GM19099 (cell line): ENCODE measurements around the gene GMIP.

ENCODE experiments used
- POLR2A ChIP-seq: IDR thresholded peaks from 3 replicates; pipeline ENCODE4 v1.6.1; 2011; ENCODE audit warnings: low read depth; ENCODE audit not compliant: insufficient read length; ENCODE audit errors: extremely low read depth

The GMIP gene

DNA sequence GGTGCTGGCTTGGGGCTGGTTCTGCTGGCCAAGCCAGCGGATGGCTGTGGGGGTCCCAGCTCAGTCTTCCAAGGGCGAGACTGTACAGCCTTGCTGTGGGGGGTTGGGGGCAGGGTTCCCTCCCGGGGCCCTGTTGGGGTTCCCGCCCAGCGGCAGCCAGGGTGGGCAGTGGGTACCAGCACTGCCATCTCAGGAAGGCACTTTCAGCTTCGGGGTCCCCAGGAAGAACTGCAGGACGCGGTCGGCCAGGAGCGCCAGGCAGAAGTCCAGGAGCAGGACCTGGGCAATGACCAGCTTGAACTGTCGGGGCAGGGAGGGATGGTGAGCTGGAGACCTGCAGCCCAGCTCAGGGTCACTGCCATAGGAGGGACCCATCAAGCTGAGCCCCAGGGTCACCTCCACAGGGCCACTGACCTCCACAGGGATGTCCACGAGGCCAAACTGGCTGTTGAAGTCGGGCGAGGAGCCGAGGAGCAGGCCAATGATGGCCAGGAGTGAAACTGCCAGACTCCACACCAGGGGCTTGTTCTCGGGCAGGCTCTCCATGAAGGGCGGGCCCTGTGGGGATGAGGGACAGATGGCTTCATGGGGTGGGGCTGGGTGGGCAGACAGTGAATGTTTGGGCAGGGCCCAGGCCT is 1.9 kb upstream of the GMIP start:
- no peak for TF ChIP-seq POLR2A

DNA sequence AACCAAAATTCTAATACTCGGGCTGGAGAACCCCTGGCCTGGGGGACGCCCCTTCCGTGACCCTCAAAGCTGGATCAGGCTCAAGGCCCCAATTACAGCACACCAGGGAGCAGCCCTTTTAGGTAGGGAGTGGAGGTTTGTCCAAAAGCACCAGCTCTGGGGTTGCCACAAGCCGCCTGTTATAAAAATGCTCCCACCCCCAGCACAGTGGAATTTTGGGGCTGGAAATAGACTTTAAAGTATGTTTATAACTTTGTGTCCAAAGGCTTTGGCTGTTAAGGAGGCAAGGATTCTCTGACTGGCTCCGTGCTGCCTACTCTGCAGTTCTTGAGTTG is 564 bp upstream of the GMIP start:
- TF ChIP-seq POLR2A: no peak

DNA sequence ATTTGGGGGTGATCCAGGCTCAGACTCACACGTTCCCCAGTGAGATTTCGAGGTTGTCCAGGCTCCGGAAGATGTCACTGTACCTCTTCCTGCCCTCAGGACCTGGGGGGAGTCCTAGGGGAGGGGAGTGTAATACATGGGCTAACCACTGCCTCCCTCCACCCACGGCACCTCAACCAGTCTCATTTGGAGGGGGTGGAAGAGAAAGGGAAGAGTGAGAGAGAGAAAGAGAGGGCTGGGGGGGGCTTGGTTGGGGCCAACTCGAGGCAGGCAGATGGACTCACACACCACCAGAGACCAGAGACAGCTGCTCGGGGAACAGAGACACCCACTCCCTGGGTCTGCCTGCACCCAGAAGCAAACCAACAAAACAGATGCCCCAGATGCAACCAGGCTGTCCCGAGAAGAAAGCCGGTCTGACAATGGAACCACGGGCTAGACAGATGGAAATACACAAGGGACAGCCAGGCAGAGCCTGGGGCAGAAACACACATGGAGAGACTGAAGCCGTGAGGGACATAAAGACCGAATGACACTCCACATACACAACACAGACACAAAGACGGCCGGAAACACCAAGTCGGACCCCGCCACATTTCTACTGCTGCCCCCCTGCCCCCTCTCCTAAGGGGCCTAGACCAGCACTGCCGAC is 825 bp downstream of the GMIP start:
- TF ChIP-seq POLR2A: no peak

DNA sequence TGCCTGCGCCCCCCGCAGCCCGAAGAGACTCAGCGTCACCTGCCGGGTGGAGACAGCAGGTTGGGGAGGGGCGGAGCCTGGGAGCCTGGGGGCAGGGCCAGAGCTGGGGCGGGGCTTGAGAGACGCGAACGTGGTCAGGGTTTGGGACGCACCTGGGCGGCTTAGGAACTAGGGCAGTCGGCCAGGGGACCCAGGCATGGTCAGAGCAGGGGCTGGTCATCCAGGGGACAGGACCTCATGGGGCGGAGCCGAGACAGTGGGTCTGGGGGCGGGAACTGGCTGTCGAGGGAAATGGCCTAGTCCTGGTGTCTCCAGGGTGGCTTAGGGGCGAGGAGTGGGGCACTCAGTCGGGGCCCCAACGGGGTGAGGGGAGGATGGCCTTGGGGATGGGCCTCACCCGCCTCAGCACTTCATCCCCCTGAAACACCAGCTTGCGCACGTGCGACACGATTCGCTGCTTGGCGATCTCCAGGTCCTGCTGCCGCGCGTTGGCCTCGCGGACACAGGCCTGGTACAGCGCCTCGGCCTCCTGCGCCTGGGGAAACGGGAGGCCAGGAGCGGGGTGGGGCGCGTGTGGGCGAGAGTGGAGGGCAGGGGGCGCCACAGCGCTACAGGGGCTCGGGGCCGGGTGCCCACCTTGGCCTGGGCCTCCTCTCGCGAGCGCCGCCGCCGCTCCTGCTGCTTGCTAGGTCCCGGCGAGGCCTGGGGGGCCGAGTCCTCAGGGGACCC is 5.8 kb downstream of the GMIP start:
- no peak for TF ChIP-seq POLR2A

DNA sequence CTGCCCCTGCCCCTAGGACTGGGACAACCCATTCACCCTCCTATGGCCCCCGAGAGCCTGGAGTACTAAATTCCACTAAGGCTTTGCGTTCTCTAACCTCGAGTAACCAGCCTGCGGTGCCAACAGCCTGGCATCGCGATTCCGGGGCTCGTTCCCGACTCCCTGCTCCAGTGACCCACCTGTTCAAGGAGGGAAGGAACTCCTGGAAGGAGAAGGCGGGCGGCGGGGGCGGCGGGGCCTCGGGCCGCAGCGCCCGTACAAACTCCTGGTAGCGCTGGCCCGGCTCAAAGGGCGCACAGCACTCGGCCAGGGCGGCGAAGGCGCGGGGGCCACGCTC is 6.3 kb downstream of the GMIP start:
- no peak for TF ChIP-seq POLR2A

DNA sequence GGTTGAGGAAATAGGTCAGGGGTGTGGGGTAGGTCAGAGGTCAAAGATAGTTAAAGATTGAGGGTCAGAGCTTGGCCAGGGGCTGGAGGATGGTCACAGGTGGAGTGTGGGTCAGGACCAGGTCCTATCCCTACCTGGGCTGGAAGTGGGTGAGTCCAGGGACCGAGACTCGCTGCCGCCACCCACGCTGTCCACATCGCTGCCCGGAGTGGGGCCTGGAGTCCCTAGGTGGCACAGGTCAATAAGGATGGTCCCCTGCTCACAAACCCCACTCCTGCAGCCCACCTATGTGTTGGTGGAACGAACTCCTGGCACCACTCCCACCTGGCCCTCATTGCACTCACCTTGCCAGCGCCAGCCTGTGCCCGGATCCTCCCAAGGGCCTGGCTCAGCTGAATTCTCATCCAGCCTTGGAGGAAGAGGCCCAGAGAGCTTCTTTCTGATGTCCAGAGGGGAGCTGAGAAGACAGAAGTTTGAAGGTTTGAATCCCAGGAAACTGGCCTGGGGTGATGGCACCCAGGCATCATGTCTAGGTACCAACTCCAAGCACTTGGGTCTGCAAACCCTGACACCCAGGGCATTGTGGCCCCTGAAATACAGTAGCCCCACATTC is 6.8 kb downstream of the GMIP start:
- no peak for TF ChIP-seq POLR2A

DNA sequence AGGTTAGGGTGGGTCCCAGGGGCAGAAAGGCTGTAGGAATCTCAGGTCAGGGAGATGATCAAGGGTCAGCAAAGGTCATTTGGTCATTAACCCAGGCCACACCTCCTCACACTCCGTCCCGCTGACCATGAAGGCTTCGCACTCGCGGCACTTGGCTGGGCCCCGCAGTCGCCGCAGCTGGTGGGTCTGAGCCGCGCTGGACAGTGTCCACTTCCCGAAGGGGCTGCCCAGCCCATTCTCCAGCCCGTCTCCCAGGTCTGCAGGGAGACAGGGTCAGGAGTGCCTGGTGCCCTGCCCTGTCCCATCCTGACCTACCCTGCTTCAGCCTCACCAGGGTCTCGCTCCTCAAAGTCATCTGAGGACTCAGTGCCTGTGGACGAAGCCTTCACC is 8.1 kb downstream of the GMIP start:
- no peak for TF ChIP-seq POLR2A

DNA sequence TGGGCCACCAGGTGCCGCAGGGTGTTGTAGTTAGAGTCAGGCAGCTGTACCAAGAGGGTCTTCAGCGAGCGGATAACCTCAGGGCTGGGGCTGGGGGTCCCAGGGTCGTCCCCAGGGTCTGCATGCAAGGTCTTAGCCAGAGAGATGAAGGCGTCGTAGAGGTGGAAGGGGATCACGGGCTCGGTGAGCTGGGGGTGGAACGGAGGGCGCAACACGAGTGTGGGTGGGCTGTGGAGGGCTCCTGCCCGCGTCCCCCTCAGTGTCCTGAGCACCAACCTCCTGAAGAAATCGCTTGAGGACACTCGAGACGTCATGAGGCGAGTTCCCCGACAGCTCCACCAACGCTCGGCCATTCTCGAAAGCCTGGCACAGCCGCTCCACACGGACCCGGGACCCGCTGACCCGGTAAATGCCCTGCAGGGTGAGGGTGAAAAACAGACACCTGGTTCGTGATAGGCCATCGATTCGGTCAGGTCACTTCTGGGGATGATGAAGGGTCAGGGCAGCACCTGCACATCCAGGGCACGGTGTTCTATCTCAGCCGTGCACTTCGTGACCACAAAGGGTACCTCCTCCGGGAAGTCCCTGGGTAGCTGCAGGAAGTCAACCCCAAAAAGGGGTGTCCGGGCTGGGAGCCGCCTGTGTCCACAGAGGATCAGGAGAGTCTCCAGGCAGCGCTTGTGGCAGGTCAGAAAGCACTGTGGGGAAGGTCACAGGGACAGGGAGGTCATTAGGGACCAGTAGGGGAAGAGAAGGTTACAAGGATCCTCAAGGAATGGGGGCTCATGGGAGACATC is 8.7 kb downstream of the GMIP start:
- TF ChIP-seq POLR2A: no peak

DNA sequence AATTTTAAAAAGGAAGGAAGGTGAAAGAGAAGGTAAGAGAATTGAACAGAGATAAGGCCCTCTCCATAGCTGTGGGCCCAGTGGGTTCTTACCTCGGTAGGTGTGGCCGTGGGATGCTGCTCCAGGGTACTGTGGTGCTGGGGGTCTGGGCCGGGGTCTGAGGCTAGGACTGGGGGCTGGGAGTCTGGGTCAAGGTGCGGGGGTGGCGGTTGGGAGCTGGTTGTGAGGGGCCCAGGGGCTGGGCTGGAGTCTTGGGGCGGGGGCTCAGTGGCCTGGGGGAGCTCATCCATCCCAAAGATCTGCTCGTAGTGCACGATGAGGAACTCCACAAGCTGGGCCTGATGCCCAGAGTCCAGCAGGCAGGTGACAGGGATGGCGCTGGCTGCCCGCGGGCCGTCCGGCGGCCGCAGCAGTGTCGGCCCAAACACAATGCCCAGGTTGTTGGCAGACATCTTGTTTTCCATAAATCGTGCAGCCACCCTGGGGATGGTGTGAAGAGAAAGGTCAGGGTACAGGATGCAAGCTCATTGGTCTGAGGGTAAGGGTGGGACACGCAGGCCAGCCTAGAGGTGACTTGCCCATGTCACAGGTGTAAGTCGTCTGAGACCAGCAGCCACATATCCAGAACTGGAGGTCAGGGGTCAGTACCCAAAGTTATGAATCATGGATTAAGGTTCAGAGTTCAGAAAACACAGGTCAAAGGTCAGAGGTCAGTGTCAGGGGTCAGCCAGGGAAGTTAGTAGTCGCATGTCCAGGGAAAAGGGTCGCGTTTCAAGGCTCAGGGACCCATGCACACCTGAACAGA is 9.5 kb downstream of the GMIP start:
- TF ChIP-seq POLR2A: no peak

DNA sequence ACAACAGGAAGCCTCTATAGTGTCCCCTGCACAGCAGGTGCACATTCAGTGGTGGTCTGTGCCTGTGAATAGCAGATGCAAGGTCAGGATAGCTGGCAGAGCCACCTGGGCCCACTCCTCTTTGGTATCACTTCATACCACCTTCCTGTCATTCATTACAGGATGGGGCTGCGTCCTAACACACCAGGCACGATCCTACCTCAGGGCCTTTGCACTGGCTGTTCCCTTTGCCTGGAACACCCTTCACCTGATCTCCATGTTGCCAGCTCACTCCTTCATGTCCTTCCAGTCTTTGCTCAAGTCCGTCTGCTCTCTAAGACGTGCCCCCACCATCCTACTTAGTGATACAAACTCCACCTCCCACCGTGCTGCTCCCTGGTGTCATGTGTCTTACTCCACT is 10.8 kb downstream of the GMIP start:
- TF ChIP-seq POLR2A: no peak

DNA sequence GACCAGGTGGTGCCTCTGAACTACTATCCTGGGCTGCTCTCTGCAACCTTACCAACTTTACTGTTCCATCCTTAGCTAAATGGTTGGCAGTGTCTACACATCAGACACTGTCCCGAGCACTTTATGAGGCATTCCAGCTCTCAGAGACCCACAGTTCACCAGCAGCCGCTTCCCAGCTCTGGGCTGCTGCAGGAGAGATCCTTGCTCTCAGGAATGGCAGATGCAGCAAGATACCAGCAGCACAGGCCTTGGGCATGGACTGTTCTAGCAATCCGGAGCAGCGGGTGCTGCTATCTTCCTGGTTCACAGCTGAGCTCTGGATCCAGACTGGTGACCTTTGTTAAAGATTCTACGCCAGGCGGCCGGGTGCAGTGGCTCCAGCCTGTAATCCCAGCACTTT is 12.1 kb downstream of the GMIP start:
- no peak for TF ChIP-seq POLR2A

DNA sequence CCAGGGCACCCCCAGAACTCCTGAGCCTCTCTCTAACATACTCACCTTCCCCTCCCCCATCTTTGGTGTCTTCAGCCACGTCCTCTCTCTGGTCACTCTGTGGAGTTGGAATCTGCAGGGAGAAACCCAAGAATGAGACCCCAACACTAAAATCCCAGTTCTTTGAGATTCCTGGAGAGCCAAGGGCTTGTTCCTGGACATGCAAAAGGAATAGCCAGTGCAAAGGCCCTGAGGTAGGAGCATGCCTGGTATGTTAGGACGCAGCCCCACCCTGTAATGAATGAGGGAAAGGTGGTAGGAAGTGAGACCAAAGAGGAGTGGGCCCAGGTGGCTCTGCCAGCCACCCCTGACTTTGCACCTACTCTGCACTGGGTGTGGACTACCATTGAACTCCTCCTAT is 13.0 kb downstream of the GMIP start:
- no peak for TF ChIP-seq POLR2A

DNA sequence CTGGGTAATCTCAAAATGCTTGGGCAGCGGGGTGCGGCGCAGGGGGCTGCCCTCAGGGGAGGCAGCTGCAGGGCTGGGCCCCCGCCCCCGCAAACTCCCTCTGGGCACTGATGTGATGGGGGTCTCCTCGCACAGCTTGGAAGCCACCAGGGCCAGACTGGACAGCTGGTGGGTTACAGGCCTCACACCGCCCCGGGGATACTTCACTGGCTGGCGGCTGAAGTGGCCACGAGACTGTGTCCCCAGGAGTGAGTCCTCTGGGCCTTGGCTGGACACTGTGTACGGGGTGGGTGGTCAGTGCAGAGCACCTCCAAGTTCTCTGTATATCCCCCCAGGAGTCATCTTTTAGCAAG is 13.4 kb downstream of the GMIP start:
- no peak for TF ChIP-seq POLR2A

DNA sequence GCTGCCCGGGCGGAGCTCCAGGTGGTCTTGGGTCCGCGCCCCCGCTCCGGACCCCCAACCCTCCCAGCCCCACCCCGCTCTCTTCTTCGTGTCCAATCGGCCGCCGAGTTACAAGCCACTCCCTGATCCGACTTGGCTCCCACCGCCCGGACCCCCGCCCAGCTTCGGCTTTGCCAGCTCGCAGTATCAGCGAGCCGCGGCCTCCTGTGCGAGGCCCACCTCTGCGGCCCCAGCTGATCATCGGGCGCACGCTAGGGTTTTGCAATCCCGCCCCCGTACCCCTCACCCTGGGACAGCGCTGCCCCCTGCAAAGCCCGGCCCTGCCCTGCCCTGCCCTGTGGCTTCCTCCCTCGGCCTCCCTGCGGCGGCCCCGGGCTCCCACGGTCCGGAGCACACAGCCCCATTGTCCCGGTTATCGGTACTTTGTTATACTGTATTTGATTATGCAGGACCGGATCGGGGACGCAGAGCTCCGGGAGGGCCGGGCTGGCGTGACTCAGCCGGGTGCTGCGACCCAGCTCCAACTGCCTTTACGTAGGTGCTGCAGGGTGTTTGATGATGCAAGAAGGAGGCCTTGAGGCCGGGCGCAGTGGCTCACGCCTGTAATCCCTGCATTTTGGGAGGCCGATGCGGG is 14.8 kb downstream of the GMIP start:
- TF ChIP-seq POLR2A: no peak
